Skin epidermis (tissue), 12 donors: Measurements from ENCODE around the gene SMG9.
A peak's percentile ranks its signal among the peaks of the same experiment; 100 is the strongest.
"Not testable (repeated sequence)": the region's sequence is repeated elsewhere in the genome, so short reads cannot be mapped to it uniquely, and the experiment has no call there.

ENCODE experiments used
- H3K27ac ChIP-seq, 21 experiments: fragments of 200-600 bp; sonication (generic) in 11 of 21; one replicate each; pipeline ENCODE4 v1.5.0; 2020; ENCODE audit warnings: mild to moderate bottlenecking in 3 of 21, inconsistent platforms in 2 of 21, moderate library complexity in 2 of 21
- H3K4me3 ChIP-seq, 7 experiments: fragments of 200-600 bp; sonication (generic) in 2 of 7; one replicate each; pipeline ENCODE4 v1.5.0; 2020; ENCODE audit warnings: inconsistent platforms in 2 of 7, mild to moderate bottlenecking in 2 of 7, moderate library complexity in 1 of 7

The SMG9 gene

DNA sequence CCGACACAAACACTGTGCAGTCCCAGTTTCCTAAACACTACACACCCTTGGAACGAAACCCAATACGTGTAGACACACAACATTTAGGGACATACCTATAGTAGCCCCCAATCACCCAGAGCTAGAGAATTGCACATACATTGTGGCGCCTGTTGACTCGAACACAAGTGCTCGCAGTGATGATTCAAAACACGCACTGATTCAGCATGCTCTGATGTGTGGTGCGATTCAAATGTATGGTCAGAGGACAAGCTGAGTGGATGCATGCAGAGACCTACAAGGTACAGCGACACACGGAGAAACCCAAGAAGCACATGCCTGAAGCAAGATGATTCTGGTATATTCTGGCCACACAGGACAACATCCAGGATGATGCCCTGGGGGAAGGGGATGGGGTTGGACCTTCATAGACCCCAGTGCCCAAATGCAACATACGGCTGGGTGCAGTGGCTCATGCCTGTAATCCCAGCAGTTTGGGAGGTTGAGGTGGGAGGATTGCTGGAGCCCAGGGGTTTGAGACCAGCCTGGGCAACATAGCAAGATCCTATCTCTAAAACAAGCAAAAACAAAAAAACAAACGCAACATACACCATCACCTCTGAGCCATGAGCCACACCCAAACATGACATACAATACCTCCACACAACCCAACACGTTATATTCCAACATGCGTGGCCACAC is 27.0 kb upstream of the SMG9 start:
- Histone ChIP-seq H3K27ac (peak overlapping the region in 10 of 21 experiments; percentile 37 to 86 (median 74)), H3K4me3 (no peak overlapping the region)

DNA sequence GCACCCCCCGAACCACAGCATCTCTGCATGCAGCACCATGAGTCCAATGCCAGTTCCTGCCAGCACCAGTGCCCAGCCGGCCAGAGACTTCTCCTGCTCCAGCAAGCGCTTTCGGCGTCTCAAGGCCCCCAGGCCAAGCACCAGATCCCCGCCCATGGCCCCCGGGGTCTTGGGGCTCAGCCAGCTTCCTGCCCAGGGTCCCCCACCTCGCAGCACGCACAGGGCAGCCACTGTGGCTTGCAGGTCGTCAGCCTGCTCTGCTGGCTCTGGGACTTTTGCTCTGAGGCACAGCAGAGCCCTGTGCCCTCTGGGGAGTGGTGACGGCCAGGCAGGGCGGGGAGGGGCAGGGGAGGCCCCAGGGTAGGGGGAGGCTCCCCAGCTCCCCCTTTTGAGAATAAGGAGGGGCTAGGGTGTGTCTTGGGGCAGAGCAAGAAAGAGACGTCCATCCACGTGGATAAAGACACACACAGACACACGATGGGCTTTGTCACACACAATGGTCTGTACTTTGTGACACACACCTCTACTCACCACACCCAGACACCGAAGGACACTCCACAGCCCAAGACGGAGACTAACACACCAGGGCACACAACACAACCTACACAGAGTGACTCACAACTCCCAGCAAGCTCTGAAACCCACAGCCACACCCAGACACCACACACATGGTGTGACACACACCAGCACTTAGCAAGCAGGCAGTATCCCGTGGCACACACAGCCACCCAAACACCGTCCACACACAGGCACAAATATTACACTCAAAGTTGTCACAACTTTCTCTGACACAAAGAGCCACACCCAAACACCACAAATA is 26.2 kb upstream of the SMG9 start, which contains the start of gene KCNN4:
TSS of gene KCNN4 (minus strand) at position 268 of the 820 bp plus-strand sequence. CDS start at position 156, 112 bp downstream.
- peak within 1 kb of the TSS in 20 of 21 experiments; percentile 18 to 86 (median 72) for H3K27ac ChIP-seq
- H3K4me3 ChIP-seq = peak within 1 kb of the TSS; percentile 15 to 47 (median 27)

- H3K27ac ChIP-seq = peak overlapping the region in 19 of 21 experiments; percentile 15 to 86 (median 73)
Measured at GRCh38 chr19:43779820-43780219, 25.1 kb upstream of the SMG9 start.

GRCh38 chr19:43779147-43779819 is 24.5 kb upstream of the SMG9 start:
- Histone ChIP-seq H3K4me3 (peak overlapping the region; percentile 14 to 47 (median 27)), H3K27ac (peak overlapping the region in 19 of 21 experiments; percentile 37 to 86 (median 70))

More at GRCh38 chr19:43779820-43780219, 25.1 kb upstream of the SMG9 start:
- peak overlapping the region; percentile 14 to 47 (median 27) for H3K4me3 ChIP-seq

GRCh38 chr19:43778651-43779050 is 23.9 kb upstream of the SMG9 start:
- H3K27ac ChIP-seq = peak overlapping the region in 18 of 21 experiments; percentile 5 to 86 (median 69)
- H3K4me3 ChIP-seq = peak overlapping the region in 5 of 7 experiments; percentile 14 to 47 (median 18)

DNA sequence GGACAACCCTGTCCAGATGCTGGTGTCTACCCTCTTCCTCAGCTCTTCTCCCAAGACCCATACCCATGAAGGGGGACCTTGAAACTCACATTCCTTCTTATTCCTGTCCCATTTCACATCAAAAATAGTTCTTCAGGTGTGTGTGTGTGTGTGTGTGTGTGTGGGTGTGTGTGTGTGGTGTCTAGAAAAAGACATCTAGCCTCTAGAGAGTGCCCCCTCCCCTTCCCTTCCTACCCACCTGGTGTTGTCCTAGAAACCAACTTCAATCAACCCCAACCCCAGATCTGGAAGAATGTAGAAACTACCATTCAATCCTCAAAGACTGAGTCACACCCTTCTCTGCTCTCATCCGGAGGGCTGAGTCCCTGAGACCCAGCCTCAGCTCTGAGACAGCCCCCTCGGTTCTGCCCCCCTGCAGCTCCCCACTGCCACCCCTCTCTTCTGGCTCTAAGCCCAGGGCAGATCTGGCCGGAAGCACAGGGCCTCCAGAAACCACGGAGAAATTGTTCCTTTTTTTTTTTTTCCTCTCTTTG is 22.5 kb upstream of the SMG9 start:
- no peak overlapping the region for H3K4me3 ChIP-seq
- peak overlapping the region in 17 of 21 experiments; percentile 7 to 86 (median 61) for H3K27ac ChIP-seq

GRCh38 chr19:43776286-43776685 is 21.5 kb upstream of the SMG9 start:
- peak overlapping the region in 5 of 21 experiments; percentile 36 to 61 (median 48) for H3K27ac ChIP-seq
- H3K4me3 ChIP-seq = no peak overlapping the region

GRCh38 chr19:43775299-43775890 is 20.6 kb upstream of the SMG9 start:
- Histone ChIP-seq H3K4me3 (no peak overlapping the region), H3K27ac (peak overlapping the region in 1 of 21 experiments; percentile 31)

GRCh38 chr19:43774940-43775258 is 20.1 kb upstream of the SMG9 start:
- H3K27ac ChIP-seq = peak overlapping the region in 2 of 21 experiments; percentile 6 to 31
- H3K4me3 ChIP-seq = not testable (repeated sequence)

GRCh38 chr19:43774103-43774939 is 19.6 kb upstream of the SMG9 start:
- peak overlapping the region in 3 of 21 experiments; percentile 6 to 47 (median 31) for H3K27ac ChIP-seq
- H3K4me3 ChIP-seq = no peak overlapping the region

- no peak overlapping the region for H3K4me3 ChIP-seq
Measured at GRCh38 chr19:43773725-43774102, 19.0 kb upstream of the SMG9 start.

GRCh38 chr19:43769256-43769655 is 14.5 kb upstream of the SMG9 start:
- Histone ChIP-seq H3K27ac (peak overlapping the region in 1 of 21 experiments; percentile 51), H3K4me3 (no peak overlapping the region)

More at GRCh38 chr19:43773725-43774102, 19.0 kb upstream of the SMG9 start:
- H3K27ac ChIP-seq = no peak overlapping the region

DNA sequence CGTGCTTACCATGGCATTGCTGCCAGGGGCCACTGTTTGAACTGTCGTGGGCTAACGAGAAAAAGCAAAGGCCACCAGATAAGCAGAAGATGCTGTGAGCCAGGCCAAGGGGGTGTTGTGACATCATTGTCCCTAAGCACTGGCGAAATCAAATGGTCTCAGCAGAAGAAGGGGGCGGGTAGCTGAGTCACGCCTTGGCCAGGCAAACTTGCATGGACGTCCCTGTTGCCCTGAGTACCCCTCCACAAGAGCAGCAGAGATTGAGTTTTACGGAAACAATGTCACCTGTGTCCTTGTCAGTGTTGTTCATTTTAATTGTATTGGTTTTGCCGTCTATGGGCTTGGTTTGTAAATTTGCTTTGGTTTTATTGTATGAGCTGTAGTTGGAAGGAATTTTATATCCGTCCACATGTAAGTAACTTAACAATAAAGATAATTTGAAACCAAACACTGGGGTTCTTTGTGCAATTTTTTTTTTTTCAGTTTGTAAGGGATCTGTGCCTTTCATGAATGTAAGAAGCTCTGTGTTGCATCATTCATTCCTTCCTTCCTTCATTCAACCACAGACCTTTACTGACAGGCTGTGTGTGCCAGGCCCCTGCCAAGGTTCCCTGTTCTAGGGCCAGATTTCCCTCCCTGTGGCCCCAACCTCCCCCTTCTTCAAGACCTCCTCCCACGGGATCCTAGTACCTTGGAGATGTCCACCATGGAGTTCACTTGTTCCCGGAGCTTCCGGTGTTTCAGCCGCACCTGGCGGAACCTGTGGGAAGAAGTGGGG is 13.7 kb upstream of the SMG9 start:
- peak overlapping the region in 4 of 21 experiments; percentile 18 to 74 (median 42) for H3K27ac ChIP-seq
- H3K4me3 ChIP-seq = no peak overlapping the region

- no peak overlapping the region for H3K4me3 ChIP-seq
Measured at GRCh38 chr19:43767818-43768217, 13.1 kb upstream of the SMG9 start.

GRCh38 chr19:43767316-43767715 is 12.6 kb upstream of the SMG9 start:
- Histone ChIP-seq H3K27ac (peak overlapping the region in 9 of 21 experiments; percentile 43 to 89 (median 82)), H3K4me3 (no peak overlapping the region)

More at GRCh38 chr19:43767818-43768217, 13.1 kb upstream of the SMG9 start:
- H3K27ac ChIP-seq = peak overlapping the region in 6 of 21 experiments; percentile 0 to 89 (median 30)

GRCh38 chr19:43766755-43767043 is 11.9 kb upstream of the SMG9 start:
- H3K4me3 ChIP-seq = no peak overlapping the region
- peak overlapping the region in 14 of 21 experiments; percentile 2 to 89 (median 82) for H3K27ac ChIP-seq

GRCh38 chr19:43765109-43765876 is 10.5 kb upstream of the SMG9 start:
- H3K27ac ChIP-seq = peak overlapping the region in 20 of 21 experiments; percentile 52 to 89 (median 77)
- no peak overlapping the region for H3K4me3 ChIP-seq
